Activated effector memory CD4-positive, alpha-beta T cell treated with Interleukin-2 at 50 U/mL for 16 hours (primary cell): ENCODE results near the gene AKAP6.

Source experiments
- DNase-seq: peaks from one replicate; pipeline ENCODE4 v3.0.0-alpha.2; 2020

Gene AKAP6

DNA sequence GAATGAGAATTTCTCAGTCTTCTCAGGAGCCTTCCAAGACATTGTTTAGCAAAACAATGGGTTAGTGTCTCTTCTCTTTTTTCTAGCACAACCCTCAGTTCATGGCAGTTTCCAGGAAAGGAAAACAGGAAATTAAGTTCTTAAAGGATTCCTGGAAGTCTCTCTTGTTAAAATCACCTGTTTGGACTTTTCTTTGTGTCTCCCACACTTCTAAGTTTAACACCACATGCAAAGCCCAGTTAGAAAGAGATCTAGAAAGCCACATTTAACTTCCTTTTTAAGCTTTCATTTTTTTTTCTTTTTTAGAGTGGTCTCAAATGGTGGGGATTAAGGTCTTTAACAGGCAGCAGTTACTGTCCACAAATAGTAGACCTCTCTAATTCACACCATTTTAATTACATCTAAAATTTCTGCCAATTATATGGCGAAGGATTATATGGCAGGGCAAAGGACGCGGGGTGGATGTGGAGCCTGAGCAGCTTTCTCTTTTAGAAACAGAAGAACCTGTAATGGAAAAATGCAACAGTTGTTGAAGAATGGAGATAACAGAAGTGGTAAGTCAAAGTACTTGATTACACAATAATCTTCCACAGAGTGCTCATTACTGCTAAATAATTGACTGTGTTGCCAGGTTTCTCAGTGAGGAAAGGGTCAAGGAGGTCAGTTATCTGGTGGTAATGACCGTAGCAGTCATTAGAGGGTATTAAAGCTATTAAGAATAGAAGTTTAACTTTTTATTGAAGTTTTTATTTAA, 298.6 kb downstream of the AKAP6 start:
- no peak for DNase-seq

DNA sequence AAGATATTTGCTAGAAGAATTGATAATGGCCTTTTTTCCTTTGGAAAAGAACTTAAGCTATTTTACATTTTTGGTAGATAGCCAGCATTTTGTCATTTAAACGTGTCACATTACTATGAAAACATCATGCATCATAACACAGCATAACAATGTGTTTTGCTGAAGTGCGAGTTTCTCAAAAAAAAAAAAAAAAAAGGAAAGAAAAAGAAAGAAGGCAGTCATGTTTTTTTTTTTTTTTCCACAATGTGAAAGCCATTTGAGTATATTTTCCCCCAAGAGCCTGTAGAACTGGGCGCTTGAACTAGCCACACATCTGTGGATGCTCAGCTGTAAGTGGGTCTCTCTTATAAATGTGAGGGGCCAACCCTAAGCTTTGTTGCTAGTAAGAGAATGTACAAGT, 300.1 kb downstream of the AKAP6 start:
- no peak for DNase-seq

DNA sequence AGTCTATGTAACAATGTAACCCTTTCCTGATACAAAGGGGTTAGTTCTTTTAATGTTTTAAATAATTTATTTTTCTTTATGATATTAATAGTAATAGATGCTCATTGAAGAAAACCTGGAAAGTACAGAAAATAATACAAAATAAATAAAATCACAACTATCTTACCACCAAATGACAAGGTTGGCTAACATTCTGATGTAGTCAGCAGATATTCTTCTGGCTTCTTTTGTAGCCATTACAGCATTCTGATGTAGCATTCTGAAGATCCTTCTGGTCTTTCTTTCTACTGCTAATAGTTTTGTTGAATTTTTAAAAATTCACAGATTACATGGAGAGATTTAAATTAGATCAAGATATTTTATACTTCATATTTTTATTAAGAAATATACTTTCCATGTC, 301.6 kb downstream of the AKAP6 start:
- DNase-seq = no peak

DNA sequence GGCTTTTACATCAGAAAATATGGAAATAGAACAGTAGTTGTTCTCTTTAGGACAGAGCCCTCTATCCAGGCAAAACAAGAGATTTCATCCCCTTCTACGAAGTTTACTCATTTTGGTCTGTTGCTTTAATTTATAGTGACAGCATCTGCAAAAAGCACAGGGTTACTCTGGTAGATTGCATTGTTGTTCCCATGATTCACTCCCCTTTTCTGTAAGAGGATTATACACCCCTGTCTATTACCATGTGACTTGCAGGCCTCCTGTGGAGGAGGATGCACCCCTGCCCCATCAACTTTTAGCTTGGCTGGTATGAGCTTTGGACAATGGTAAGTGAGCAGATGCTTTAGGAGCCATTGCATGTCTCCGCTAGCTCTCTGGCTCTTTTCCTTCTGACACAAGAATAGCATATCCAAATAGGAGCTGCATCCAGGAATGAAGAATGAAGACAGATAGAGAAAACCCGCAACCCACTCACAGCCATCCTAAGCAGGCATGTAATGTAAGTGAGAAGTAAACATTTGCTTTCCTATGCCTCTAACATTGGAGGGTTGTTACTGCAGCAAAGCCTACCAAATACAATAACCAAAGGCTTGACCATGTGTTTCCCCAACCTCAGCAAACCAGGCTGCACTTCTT, 304.2 kb downstream of the AKAP6 start:
- no peak for DNase-seq

DNA sequence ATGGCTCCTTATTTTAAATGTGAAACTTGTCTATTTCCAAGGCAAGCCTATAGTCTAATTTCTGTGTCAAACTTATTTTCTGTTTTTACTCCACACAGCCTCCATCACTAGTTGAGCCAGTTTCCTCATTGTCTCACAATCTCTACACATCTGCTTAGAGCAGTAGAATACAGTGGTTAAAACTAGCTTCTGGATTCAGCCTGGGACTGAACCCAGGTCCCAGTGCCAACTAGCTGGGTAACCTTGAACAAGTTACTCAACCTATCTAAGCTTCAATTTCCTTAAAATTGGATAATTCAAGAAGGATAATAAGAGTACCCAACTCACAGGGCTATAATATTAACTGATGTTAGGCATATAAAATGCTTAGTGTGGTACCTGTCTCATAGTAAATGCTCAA, 304.8 kb downstream of the AKAP6 start:
- DNase-seq = no peak

DNA sequence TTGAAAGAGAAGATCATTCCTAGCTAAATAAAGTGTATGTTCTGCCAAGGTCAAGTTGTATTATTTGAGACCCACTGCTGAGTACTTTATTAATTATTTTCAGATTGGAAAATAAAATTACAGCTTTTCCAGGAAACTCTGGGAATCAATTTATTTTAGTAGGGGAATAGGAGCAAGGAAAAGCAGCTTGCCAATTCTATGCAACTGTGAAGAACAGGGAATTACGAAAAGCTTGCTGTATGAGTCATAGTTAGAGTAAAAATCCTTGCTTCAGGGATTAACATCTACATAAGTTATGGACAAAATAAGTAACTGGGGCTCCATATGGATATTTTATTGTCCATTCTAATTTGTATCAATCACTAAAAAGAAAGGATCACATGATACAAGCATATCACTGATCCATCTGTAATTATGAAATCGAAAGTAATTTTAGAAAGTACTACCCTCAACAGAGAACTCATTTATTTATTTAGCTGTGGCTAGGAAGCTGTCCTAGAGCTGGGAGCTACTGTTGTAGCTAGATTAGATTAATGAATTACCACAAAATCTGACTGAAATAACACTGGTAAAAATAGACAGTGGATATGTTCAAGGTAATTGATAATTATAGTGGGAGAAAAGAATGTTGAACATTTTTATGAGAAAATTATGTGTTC, 306.1 kb downstream of the AKAP6 start:
- DNase-seq = no peak

DNA sequence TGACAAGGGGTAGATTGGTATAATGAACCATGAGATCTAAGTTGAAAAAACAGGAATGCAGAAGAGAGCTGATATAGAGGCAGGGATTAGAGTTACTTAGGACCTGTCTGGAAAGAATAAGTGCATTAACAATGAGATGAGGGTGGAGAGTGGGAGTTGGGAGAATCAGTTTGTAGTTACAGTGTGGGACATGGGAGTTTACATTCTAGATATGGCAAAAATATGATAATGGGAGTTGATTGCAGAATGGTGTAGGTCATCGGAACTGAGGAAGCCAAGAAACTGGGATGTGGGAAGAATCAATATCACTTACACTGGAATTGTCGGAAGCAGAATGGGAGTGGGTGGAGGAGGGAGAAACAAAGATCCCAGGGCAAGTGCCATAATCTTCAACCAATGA, 308.5 kb downstream of the AKAP6 start:
- DNase-seq = no peak

DNA sequence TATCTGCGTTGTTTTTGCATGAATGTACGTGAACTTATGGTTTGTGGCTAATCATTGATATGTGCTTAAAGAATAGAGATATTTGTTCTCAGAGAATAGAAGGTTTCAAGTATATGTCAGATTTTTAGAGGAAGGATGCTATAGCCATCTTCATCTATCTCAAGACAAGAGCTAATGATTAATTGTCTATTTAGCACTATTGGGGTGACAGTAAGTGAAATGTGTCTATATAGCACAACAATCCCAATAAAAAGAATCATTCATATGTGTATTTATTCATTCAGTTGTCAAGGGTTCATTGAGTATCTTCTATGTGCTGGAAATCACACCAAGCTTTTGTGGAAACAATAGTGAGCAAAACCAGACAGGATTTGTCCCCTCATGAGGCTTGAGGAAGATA, 310.1 kb downstream of the AKAP6 start:
- no peak for DNase-seq

DNA sequence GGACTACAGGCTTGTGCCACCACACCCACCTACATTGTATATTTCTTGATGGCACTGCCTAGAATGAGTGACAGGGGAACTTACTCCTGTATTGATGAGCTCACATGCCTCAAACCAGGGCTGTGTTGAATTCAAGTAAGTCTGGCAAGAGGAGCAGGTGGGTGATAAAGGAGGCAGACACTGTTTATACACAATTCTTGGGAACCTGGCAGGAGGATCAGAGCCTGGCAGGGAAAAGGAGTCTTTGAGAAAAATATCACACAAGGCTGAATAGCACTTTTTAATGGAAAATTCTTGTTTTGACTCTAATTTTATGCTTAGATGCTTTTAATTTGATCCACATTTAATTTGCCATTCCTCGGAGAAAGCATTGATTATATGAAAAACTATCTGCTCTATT, 316.5 kb downstream of the AKAP6 start:
- no peak for DNase-seq

DNA sequence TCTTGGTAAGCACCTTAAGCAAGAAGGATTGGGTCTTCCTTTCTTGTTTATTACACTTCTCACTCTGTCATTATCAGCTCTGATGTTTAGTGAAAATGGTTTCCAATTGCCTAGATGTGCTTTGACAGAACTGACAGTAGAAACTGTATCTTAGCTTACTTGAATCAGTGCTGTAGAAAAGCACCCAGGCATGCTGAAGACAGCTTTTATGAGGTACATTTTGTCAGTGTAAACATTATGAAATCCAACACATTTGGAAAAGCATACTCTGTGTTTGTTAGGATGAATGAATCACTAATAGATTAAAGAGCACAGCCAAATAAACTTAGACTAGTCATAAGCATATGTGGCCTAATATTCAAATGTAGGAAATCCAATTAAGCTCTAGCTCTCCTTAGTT, 319.3 kb downstream of the AKAP6 start:
- no peak for DNase-seq

DNA sequence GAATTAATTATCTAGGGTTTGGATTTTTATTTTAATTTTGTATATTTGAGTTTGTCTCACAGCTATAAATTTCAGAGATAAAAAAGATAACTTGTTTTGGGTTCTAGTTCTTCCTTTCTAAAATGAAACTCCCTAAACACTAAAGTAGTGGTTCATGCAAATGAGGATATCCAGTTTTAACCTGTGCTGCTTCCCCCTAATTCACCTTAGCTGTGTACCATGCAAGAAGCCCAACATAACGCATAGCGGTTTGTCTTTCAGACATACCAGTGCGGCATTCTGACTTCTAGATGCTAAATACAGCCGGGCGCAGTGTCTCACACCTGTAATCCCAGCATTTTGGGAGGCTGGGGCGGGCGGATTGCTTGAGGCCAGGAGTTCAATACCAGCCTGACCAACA, 320.9 kb downstream of the AKAP6 start:
- no peak for DNase-seq

DNA sequence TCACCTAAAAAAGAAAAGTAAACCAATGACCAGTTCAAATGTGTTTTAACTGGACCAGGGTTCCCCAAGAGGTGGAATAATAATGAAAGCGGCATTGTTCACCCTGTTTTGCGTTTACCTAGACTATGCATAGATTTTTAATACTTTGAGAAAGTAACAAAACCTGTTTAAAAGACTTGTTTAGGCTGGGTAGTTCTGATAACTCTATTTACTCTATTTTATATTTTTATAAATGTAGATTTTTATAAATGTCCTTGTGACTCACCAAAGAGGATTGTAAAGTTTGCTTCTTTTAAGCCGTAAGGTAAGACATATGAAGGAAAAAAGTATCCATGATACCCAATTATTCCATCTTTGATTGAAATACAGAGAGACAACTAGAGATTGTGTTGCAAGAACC, 321.6 kb downstream of the AKAP6 start:
- no peak for DNase-seq

DNA sequence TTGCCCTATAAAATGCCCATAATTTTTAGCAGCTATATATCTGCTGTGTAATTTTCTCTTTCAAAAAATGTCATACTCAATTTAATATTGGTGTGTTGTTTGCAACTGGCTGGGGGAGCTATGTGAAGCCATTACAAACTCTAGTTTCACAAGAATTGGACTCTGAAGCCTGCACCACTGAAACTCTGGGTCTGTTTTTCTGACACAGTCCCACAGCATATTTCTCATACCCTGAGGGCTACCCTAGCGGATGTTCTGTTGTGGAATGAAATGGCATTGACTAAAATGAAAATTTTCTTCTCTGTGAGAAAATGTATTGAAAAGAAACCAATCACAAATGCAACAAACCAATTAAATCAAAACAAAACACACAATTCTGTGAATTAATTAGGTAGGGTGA, 325.0 kb downstream of the AKAP6 start:
- no peak for DNase-seq

DNA sequence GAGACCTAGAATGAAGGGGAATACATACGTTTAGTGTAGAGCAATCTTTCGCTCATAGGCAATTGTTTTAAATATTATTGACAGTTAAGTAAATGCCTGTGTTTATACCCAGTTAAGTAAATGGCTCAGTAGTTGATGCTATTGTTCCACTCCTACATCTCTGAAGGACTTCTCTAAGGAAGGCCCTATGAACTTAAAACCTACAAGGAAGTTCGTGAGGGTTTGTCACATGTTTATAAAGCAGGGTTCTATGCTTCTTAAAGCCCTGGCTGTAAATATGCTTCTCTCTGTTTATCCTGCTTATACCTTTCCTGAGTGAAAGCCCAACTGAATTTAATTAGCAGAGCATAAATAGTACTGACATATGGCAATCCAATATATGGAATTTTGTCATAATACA, 327.5 kb downstream of the AKAP6 start:
- DNase-seq = no peak

DNA sequence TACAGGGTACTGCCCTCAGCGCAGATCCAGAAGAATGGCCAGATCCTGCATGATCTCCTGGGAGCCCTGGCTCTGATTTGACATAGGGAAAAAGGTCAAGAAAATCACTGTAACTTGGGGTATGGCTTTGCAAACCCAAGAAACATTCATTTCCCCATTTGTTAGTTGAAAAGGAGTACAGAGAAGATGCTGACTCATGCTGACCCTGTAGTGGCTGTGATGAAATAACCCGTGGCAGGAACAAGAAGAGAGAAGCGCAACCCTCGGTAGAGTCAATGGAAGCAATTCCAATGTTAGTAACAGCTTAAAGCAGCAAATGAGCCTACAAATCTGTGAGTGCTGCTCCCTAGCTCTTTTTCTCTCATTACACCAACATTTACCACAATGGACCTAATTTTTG, 328.0 kb downstream of the AKAP6 start:
- DNase-seq = no peak

DNA sequence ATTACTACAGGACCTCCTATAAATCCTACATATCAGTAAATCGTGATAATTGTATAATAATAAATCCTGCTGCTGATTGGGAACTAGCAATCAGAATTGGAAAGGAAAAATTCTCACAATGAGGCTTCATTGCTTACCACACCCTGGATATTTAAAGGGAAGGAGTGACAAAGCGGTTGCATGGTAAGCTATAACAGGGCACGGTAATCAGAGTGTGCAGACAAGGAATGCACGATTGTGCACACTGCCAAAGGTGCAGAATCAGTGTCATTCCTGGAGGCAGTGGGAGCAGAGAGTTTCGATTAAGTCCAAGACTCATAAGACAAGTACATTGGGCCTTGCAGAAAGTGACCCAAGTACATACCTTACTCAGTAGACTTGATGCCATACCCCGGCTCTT, 332.1 kb downstream of the AKAP6 start:
- no peak for DNase-seq

DNA sequence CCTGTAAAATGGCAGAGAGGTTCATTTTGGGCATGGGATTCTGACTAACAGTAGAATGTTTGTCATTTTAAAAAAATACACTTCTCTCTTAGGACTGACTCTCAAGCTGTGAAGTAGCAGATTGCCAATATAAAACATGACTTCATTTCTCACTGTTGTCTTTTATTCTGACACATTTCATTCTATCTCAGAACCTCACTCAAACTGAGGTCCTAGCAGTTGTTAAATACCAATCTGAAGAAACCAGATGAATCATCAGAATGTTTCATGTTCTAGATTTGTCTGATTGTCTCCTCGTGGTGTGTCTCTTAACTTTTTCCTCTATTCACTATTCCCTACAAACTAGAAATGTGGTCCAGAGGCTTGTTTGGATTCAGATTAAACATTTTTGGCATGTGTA, 333.1 kb downstream of the AKAP6 start:
- DNase-seq = no peak

DNA sequence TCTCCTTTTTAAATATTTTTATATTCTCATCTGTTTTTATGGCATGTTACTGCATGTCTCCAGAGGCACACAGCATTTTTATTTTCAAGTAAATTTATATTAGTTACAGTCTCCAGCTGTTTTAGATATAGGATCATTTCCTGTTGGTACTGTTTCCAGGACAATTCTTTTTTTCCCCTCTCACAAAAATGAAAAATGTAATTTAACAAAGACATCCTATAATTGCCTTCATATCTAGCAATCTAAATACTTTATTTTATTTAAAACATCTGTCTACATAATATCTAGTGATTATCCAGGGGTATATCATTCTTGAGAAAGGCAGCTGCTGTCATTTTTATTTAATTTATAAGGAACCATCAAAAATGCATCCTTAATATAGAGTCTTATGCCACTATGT, 337.2 kb downstream of the AKAP6 start:
- DNase-seq = no peak

DNA sequence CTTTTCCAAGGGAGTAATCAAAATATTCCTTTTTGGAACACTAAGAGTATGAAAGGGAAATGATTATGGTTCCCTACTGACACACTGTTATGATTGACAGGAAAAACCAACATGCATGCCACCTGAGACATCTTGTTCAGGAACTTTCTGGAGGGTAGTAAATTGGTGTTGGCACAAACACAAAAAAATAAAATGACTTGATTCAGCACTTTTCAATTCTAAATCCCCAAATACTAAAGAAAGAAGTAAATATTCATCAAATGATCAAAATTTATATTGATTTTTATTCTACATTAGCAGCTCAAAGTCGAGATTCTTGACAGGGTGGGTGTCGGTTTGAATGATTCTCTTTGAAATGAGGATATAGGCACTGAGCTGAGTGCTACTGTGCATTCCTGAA, 338.2 kb downstream of the AKAP6 start:
- no peak for DNase-seq

DNA sequence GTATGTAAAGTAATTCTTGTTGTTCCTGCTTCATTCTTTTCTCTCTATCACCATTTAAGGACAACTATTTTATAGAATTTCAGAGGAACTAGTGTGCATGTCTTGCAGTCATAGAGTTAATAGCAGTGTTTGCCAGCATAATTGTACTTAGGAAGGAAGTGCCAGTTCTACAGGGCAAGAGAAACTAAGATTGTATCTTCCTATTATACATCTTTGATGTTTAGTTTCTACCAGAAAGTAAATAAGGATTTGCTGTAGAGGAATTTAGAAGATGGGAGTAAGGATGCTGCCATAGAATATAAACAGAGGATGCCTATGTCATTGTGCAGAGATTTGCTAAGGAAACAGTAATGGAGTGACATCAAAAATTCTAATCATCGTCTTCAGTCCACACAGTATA, 338.7 kb downstream of the AKAP6 start:
- DNase-seq = no peak

DNA sequence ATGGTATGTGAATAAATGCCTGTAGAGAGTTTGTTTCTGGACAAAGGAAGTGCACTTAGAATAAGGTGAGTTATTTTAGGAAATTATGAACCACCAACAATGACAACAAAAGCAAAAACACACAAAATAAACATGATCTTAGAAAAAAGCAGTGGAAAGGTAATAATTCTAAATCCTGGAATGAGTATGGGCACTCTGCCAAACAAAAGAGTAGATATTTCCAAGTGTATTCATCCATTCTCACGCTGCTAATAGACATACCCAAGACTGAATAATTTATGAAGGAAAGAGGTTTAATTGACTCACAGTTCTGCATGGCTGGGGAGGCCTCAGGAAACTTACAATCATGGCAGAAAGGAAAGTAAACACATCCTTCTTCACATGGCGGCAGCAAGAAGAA, 340.3 kb downstream of the AKAP6 start:
- no peak for DNase-seq

DNA sequence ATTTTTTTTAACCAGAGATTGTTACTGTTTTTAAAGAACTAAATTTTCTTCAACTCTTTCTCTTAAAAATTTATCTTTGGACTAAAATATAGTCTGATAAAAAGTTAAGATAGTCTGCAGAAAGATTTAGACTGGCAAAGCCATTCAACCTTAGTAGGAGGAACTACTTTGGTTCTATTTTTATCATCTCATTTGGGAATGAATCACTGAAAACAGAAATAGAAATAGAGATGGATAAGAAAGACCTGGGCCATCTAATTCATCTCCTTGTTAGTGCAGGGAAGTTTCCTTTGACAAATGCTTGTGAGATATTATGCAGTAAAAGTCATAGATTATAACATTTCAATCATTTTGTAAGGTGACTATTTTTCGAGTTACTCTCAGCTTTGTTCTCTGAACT, 346.3 kb downstream of the AKAP6 start:
- DNase-seq = no peak

DNA sequence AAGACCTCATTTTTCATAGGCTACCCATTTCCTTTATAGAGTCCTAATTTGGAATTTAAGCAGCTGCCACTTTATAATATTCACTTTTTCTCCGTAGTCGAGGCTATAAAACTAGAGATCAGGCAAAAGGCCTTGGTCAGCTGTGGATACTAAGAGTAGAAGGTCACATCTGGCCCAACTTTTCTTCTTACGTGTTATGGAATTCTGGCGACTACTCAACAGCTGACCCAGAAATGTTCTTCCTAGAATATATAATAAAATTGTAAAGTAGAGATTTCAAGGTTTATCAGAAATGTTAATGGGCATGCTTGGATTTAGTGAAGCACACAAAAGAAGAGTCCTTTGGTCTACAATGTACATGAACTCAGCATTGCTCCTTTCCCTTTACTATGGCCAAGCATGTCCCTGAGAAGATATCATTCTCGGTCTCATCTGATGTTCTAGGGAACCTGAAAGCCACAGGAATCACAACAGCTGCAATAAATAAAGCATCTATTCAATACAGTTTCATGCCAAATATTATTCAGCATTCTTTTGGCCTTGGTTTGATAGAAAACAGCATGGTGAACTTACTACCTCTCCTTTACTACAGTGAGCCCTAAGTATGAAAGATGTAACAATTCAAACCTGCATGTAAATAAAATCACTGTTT, 348.2 kb downstream of the AKAP6 start:
- DNase-seq = no peak

DNA sequence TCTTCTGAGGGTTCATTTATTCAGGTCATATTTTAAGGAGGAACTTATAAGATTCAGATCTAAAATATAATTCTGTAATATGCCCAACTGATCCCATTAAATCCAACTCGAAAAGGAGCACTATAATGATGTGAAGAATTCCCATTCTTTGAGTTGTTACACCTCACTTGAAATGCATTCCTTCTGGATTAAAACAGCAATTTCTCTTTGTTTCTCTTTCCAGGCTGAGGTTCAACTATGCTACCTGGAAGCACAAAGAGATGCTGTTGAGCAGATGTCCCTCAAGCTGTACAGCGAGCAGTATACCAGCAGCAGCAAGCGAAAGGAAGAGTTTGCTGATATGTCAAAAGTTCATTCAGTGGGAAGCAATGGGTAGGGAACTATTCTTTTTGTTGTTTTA, 349.0 kb downstream of the AKAP6 start:
- no peak for DNase-seq
